PC-3 (cell line): ENCODE data around the gene MYO16.

Experiments
- EZH2 ChIP-seq: fragments of 300-600 bp; sonication (generic); IDR thresholded peaks from one replicate; pipeline ENCODE4 v1.6.1; 2017; ENCODE audit warnings: antibody characterized with exemption, mild to moderate bottlenecking, low read length; ENCODE audit not compliant: unreplicated experiment
- EZH2phosphoT487 ChIP-seq: fragments of 300-600 bp; sonication (generic); IDR thresholded peaks from 2 replicates; pipeline ENCODE4 v1.6.1; 2018; ENCODE audit warnings: mild to moderate bottlenecking, antibody characterized with exemption, low read length, borderline replicate concordance
- TF ChIP-seq, protein P1 (sequence below): fragments of 300-600 bp; sonication (generic); conservative IDR thresholded peaks from 2 replicates; pipeline ENCODE4 v1.5.1; 2017; ENCODE audit warnings: antibody characterized with exemption, low read depth, mild to moderate bottlenecking, low read length

- TF ChIP-seq, protein P1, sequence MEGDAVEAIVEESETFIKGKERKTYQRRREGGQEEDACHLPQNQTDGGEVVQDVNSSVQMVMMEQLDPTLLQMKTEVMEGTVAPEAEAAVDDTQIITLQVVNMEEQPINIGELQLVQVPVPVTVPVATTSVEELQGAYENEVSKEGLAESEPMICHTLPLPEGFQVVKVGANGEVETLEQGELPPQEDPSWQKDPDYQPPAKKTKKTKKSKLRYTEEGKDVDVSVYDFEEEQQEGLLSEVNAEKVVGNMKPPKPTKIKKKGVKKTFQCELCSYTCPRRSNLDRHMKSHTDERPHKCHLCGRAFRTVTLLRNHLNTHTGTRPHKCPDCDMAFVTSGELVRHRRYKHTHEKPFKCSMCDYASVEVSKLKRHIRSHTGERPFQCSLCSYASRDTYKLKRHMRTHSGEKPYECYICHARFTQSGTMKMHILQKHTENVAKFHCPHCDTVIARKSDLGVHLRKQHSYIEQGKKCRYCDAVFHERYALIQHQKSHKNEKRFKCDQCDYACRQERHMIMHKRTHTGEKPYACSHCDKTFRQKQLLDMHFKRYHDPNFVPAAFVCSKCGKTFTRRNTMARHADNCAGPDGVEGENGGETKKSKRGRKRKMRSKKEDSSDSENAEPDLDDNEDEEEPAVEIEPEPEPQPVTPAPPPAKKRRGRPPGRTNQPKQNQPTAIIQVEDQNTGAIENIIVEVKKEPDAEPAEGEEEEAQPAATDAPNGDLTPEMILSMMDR: no peak
- no peak for TF ChIP-seq EZH2
- no peak for TF ChIP-seq EZH2phosphoT487
These were observed 536.0 kb downstream of the MYO16 start for GRCh38 chr13:109165417-109165904.
